Suppressor macrophage (primary cell): ENCODE data around the gene PDE4D.
A peak's percentile ranks its signal among the peaks of the same experiment; 100 is the strongest.

ENCODE experiments used
- DNase-seq, 4 experiments: peaks; one replicate each; pipeline ENCODE4 v3.0.0-alpha.2; 2020 to 2022

Gene PDE4D

DNA sequence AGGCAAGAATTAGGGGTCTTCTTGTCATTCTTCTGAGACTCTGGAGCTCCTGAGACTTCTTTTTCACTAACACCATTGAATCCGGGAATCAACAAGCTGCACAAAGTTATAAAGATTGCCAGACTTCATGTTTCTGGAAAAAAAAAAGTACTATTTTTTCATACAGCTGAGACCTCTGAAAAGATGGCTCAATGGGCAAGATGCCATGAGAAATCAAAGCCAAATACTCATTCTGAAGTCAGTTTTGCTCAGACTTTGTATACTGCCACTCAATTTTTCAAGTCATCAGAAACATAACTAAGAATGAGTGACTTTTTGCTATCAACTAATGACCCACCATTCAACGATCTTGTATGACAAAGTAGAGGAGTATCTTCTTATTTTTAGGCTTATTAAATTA lies 798.7 kb downstream of the PDE4D start:
- DNase-seq = no peak

DNA sequence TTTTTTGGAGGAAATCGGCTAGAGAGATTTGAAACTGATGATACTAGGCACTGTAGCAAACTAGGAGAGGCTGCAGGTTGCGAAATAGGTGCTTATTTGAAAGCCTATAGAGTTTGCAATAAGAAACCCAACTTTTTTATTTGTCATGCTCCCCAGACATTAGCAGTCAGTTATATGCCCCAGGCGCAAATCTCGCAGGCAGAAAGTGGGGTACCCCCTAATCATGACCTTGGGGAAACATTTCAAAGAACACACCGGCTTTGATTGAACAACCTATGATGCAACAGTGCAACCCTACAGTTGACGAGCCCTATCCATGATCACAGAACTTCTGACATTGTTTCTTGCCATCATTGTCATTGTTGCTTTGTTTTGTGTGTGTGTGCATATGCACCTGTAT lies 800.2 kb downstream of the PDE4D start:
- DNase-seq = no peak

DNA sequence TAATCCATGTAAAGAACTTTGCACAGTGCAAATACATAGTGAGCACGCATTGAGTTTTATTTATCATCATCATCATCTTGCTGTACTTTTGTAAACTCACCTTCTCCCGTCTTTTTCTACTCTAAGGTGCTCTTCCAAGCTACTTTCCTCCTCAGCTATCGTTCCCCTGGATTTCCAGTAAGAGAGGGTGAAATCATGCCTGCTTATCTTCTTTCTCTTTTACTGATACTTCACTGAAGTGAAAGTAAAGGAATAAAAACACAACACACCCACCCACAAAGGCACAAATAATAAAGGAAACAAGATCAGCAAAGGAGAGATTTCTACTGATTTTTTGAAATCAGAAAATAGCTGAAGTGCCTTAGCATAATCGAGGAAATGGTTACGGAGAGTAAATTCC lies 800.8 kb downstream of the PDE4D start:
- DNase-seq = no peak

DNA sequence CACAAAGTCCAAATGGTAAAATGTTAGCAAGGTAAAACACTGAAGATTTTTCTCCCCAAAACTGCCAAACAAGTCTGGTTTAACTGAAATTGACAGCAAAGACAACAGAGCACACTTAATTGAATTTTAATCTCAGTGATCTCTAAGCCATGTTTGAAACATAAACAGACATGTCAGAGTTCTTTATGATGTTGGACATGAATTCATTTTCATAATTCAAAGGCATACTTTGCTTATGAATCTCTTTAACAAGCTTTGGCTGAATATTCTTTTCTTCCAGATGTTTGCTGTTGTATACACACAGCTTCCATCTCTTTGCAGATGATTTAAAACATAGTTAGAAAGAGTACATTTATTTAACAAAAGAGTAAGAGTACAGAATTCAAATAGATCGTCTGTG lies 801.6 kb downstream of the PDE4D start:
- no peak for DNase-seq

DNA sequence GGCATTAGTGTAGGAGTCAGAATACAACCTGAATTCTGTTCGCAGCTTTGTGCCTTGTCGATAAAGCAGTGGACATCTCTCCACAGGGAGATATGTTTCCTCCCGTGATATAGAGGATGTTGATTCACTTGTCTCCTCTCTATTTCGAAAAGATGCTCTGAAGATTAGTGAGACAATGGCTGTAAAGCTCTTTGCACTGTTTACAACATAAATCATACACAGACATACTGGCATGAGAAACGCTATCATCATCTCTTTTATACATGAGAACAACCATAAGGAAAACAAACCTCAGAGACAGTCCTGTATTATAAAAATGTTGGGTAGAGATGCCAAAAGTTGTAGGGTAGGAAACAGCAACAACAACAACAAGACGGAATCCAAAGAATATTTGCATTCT lies 803.2 kb downstream of the PDE4D start:
- DNase-seq = no peak

DNA sequence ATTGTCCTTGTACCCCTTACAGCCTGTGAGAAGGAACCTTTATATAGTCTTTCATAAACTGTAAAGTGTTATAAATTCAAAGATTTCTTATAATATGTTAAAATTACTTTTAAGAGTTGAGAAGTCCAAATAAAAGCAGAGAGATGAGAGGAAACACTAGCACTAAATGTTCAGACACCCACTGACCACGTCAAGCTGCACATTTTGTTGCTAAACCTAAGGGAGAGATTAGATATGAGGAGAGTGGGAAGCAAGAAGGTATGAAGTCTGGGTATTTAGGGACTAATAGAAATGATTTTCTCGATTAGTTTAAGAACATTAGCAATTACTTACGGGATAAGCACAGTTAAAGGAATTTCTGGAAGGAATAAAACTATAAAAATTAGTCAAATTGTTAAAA lies 803.8 kb downstream of the PDE4D start:
- no peak for DNase-seq

DNA sequence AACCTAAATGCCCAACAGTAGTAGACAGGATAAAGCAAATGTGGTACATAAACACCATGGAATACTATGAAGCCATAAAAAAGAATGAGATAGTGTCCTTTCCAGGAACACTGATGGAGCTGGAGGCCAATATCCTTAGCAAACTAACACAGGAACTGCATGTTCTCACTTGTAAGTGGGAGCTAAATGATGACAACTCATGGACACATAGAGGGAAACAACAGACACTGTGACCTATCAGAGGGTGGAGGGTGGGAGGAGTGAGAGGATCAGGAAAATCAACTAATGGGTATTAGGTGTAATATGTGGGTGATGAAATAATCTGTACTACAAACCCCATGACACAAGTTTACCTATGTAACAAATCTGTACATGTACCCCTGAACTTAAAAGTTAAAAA lies 805.0 kb downstream of the PDE4D start:
- DNase-seq = no peak

DNA sequence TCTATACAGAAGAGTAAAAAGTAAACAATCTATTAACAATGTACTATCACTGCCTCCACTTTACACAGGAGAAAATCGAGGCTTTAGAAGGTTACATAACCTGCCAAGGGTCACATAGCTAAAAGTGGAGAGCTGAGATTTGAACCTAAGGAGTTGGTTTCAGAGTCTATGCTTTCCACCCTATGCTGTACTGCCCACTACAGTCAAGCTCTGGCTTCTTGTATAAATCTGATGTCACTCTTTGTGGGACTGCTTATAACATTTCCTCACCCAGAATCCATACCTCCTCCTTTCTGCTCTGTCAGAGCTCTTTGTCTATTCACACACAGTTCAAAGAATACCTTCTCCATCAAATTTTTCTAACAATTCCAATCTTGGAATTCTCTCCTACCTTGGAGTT lies 807.5 kb downstream of the PDE4D start:
- DNase-seq = no peak

DNA sequence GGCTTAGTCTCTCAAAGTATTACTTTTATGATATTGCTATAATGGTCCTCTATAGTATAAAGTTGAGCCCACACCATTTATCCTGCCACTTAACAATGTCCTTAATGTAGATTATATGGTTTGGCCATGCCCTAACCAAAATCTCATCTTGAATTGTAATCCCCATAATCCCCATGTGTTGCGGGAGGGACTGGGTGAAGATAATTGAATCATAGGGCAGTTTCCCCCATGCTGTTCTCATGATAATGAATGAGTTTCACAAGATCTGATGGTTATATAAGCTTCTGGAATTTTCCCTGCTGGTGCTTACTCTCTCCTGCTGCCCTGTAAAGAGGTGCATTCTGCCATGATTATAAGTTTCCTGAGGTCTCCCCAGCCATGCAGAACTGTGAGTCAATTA lies 811.8 kb downstream of the PDE4D start:
- DNase-seq = no peak

DNA sequence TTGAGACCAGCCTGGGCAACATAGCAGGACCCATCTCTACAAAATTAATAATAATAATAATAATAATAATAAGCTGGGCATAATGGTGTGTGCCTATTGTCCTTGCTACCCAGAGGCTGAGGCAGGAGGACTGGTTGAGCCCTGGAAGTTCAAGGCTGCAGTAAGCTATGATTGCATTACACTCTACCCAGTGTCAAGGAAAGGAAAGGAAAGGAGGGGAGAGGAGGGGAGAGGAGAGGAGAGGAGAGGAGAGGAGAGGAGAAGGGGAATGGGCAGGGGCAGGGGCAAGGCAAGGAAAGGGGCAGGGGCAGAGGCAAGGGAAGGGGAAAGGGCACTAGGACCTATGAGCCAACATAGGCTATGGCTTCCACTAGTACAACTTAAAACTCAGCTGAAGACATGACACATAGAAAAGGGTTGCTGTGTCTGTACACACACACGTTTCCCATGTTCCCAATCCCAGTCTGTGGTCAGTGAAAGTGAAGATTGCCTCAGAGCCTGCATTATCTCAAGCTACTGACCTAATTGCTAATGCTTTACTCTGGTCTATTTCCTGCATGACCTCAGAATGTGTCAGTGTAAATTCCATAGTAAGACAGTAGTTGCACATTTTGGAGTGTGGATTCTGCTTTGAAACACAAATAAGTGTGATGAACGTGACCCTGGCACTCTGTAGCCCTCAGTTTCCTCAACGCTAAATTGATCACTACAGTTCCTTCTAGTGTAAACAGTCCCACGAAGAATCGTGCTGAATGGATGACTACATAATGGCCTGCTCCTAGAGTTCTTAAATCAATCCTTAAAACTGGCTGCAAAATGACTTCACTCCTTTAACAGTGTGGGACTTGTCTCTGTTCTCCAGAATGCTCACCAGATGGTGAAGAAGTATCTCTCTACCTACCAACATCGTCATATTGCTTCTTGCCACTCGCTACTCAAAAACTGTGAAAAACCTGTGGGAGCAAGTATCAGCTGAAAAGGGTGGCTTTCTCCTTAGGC lies 813.6 kb downstream of the PDE4D start:
- peak in 2 of 4 experiments; percentile 13 to 14 for DNase-seq

DNA sequence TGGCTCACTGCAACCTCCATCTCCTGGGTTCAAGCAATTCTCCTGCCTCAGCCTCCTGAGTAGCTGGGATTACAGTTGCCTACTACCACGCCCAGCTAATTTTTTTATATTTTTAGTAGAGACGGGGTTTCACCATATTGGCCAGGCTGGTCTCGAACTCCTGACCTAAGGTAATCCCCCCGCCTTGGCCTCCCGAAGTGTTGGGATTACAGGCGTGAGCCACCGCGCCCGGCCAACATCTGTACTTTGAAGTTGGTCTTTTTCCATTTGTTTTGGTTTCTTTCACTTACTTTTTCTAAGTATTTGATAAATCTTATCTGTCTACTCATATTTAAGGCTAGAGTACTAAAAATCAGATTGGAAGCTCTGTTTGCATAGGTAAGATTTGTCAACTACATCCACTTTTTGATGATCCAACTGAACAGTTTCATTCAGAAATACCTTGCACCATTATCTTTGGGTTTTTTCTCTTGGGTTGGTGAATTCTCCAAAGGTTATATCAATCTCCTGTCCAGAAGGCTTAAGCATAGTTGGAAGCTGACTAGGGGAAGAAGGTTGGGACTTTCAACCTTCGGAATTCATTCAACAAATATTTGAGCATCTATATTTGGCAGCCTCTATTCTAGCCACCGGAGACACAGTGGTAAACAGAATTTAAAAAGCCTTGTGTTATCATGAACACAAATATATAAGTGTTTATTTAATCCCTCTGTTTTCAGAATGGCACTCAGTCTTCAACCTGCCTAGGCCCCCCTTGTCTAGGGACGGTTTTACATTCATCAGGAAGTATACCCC lies 821.6 kb downstream of the PDE4D start:
- DNase-seq = no peak

DNA sequence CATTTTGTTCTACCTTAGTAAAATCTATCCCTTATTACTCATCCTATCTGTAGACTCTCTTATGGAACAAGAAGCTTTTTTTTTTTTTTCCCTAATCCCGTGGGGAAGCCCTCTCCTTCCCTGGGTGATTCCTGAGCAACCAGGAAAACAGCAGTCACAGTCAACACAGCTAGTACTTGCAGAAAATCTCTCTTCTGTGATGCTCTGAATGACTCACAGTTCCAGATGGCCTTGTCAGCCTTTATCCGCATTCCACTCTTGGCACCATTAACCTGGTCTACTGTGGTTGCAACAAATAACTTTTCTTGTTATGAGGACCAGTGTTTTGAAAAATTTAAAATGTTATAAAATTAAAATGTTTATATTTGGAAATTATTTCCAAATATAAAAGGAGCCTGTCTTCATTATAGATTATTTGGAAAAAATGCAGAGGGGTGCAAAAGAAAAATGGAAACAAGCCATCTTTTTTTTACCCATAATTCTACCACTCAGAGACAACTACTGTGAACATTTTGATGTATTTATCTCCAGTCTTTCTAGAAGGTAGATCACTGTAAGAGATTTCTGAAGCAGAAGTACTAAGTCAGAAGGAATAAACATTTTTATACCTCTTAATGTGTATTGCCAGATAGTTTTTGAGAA lies 824.0 kb downstream of the PDE4D start:
- no peak for DNase-seq

DNA sequence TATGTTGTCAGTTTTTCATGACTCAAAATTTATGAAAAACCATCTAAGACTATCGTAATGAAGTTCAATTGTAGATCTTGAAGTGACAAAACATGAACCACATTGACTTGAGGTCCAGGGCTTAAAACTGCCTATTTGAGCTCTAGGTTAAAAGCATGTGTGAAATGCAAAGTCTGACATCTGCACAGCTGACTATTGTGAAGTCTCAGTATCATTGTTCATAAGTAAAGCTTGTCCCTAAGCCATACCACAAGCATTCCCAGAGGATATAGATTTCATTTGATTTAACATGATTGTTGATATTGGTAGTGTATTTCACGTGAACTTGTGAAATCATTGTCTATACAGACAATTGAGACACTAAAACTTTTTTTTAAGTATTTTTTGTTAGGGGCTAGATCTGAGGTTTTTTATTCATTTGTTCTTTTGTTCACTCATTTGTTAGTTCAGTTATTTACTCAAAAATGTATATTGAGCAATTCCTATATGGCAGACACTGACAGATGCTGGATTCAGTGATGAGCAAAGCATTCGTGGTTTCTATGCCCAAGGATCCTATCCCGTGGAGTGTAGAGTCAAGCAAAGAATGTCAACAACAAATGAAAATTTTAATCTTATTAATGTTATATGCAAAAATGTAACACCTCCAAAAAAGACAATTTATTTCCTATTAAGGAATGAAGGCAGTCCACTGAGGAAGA lies 825.4 kb downstream of the PDE4D start:
- DNase-seq = no peak

DNA sequence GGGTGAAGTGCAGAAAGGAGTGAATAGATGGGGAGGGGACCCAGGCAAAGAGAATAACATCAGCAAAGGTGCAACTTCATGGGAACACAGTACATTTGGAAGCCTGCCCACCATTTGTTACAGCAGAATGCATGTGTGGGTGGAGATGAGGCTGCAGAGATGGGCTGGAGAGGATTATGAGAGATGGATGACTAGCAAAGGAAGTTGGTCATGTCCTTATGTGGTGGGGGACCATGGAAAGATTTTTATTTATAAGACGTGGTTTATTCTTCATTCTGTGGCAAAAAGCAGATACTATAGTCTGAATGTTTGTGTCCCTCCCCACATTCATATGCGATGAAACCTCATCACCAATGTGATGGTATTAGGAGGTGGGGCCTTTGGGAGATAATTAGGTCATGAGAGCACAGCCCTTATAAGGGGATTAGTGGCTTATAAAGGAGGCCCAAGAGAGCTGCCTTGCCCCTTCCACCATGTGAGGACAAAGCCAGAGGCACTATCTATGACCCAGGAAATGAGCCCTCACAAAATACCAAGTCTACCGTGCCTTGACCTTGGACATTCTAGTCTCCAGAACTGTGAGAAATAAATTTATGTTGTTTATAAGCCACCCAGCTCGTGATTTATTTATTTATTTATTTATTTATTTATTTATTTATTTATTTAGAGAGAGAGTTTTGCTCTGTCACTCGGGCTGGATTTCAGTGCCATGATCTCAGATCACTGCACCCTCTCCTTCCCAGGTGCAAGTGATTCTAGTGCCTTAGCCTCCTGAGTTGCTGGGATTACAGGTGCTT lies 827.0 kb downstream of the PDE4D start:
- DNase-seq = no peak

DNA sequence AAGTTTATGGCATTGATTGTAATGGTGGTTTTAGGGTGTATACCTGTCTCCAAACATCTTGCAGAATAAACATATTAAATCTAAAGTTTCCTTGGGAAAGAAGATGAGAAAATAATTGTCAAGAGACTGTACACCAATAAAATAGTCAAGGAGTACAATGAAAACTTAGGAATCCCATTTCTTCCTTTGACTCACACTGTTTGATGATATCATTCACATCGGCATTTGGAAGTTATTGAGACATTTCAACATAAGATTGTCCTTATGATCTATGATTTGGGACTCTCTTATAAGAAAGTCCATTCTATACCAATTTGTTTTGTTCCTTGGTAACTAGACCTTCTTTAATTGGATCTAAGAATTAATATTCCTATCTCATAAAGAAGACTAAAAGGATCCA lies 828.0 kb downstream of the PDE4D start:
- DNase-seq = no peak

DNA sequence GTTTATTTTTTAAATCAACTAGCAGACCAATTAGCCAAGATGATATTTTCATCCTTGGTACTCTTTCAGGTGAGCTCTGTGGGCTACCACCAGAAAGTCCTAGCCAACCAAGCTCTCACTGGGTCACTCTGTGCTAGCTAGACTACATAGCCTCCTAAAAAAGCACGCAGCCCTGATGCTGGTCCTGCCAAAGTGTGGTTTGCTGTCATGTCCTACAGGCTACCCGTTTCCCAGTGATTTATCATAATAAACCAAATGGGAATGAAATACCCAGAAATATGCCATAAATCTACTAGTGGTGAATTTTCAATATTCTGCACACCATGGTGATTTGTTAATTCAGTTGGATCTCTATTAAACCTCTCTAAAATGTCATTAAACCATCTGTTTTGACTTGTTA lies 829.2 kb downstream of the PDE4D start:
- DNase-seq = no peak

DNA sequence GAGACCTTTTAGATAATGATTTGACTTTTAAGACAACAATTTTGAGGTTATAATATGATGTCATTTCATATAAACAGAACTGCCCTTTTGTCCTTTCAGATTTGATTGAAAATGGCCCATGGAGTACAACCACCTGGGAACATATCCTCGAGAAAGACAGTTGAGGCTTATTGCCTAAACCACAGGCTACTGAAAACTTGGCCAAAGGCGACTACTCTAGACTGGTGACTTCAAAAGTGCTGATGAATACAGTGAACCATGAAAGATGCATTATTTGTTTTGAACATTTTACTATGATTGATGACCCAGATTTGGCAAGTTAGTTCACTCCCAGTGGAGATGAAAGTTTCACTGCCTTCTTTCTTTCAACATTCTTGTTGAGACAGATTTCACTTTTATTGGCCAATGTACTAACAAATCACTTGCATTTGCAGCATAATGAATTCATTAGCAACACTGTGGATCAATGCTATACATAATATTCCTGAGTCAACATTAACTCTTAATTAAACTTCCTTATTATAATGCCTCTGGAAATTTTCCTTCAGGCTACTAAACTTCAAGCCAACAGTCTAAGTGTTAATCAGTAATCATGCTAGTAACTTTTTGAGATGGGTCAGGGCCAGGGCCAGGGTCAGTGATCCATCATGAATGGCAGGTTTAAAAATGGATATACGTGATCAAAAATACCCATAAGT lies 830.4 kb downstream of the PDE4D start:
- no peak for DNase-seq

DNA sequence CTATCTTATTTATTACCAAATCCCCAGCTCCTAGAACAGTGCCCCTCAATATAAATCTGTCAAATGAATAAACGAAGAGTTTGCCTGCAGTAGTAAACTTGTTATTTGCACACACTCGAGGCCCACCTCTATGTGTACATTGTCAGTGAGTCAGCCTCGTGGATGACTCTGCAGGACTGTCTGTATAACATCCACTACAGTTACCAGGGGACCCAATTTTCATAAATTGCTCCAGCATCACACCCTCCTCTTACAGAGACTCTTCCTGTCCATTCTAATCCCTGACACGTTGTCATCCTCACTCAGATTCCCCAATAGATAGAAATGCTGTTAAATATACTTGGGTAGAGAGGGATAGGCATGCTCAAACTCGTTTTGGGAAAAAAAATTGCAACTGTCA lies 832.1 kb downstream of the PDE4D start:
- DNase-seq = no peak

DNA sequence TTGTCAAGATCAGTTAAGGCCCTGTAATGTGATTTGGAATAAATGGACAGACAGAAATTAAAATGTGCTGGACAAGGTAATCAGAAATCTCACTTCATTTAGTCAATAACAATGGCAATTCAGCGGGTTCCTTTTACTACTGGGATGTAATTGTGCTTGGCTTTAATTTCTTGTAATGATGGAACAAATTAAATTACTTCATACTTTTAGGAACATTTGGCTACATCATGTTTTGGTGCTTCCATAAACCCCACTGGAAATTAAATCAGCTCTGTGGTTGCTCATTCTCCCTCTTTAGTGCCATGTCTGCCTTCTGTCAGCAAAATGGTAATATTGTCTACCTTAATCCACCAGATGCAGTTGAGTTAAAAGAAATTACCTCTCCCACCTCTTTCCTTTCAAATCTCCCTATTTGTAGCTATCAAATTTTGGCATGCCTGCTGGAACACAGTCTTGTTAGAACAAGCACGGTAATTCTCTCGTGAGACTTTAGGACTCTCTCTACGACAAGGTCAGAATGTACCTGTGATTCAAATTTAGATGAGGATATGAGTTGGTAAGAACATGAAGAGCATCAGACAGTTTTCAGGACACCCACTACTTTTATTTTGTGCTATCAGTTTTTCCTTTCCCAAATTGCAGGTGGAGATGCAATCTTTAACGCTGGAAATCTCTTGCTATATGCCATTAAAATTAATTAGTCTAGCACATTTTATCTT lies 834.4 kb downstream of the PDE4D start:
- no peak for DNase-seq

DNA sequence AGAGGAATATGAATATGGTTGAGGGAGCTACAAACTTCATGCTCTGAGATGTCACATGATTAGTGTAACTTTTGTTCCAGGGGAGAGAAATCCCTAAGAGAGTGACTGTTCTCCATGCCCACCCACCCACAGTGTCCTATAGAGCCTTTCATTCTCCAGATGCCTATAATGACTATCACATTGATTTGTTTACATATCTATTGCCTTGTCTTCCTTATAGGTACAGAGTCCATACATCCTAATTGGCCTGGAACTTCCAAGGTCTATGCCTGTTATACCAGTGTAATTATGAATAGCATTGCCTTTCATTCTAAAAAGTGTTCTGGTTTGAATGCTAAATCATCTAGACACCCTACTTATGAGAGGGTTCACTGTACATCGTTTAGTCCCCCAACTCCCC lies 835.3 kb downstream of the PDE4D start:
- no peak for DNase-seq
